HG02763 (cell line): ENCODE data around the gene PRR20G.

Source experiments
- ATAC-seq: cut with Tn5 transposase; IDR thresholded peaks from one replicate; pipeline ENCODE4 v1.9.1; 2021; ENCODE audit warnings: mild to moderate bottlenecking, moderate library complexity; ENCODE audit not compliant: unreplicated experiment

The PRR20G gene

DNA sequence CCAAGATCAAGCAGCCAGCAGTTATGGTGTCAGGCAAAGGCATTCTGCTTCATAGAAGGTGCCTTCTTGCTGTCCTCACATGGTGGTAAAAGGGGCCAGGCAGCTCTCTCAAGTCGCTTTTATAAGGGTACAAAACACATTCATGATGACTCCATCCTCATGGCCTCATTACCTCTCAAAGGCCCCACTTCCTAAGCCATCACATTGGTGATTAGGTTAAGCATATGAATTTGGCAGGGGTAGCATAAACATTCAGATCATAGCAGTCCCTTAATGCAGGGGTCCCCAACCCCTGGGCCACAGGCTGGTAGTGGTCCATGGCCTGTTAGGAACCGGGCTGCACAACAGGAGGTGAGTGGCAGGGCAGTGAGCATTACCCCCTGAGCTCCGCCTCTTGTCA is 52.1 kb downstream of the PRR20G start:
- ATAC-seq = no peak

DNA sequence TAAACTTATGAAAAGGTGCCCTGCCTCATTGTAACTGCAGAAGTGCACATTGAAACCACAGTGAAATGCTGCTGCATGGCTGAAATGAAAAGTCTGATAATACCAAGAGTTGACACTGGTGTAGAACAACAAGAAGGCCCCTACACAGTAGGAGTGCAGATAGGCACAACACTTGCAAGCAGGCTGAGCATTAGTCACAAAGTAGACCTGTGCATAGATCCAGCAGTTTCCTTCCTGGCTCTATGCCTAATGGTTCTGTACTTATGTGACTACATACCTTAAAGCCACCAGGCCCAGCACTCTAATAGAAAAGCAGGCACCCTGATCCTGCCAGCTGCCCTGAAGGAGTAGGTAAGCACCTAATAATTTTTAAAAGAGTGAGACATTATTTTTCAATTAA is 53.1 kb downstream of the PRR20G start:
- no peak for ATAC-seq
